Activated gamma-delta T cell treated with anti-CD3 and anti-CD28 coated beads, Interleukin-2, amount 50 U/mL, for 16 hours (primary cell): ENCODE results near the gene CD226.
"Not testable (repeated sequence)": the region's sequence is repeated elsewhere in the genome, so short reads cannot be mapped to it uniquely, and the experiment has no call there.

Experiments
- DNase-seq: peaks from one replicate; pipeline ENCODE4 v3.0.0-alpha.2; 2020; ENCODE audit warnings: low read depth

Gene CD226

GRCh38 chr18:69947361-69948133 is at the start of gene CD226:
CD226 (minus strand) TSS chr18:69947873; CDS start chr18:69947406, 467 bp downstream.
- DNase-seq = no peak

GRCh38 chr18:69996951-69997798 is 49.5 kb upstream of the CD226 start:
- DNase-seq = no peak

GRCh38 chr18:69996417-69996816 is 48.7 kb upstream of the CD226 start:
- DNase-seq = no peak

GRCh38 chr18:69995774-69996173 is 48.1 kb upstream of the CD226 start:
- DNase-seq = no peak

GRCh38 chr18:69992776-69993175 is 45.1 kb upstream of the CD226 start:
- DNase-seq = no peak

- DNase-seq = no peak
These were observed 40.2 kb upstream of the CD226 start for GRCh38 chr18:69987870-69988269.

- no peak for DNase-seq
These were observed 37.6 kb upstream of the CD226 start for GRCh38 chr18:69985239-69985638.

- no peak for DNase-seq
These were observed 34.7 kb upstream of the CD226 start for GRCh38 chr18:69982417-69982816.

- DNase-seq = no peak
These were observed 34.3 kb upstream of the CD226 start for GRCh38 chr18:69981948-69982347.

GRCh38 chr18:69980982-69981804 is 33.5 kb upstream of the CD226 start:
- DNase-seq = no peak

- no peak for DNase-seq
These were observed 32.8 kb upstream of the CD226 start for GRCh38 chr18:69980509-69980908.

- no peak for DNase-seq
These were observed 31.4 kb upstream of the CD226 start for GRCh38 chr18:69978732-69979715.

- not testable (repeated sequence) for DNase-seq
These were observed 27.6 kb upstream of the CD226 start for GRCh38 chr18:69975294-69975693.

- no peak for DNase-seq
These were observed 26.7 kb upstream of the CD226 start for GRCh38 chr18:69974365-69974764.

- DNase-seq = no peak
These were observed 21.8 kb upstream of the CD226 start for GRCh38 chr18:69969491-69969890.

- DNase-seq = no peak
These were observed 20.4 kb upstream of the CD226 start for GRCh38 chr18:69968039-69968438.

- no peak for DNase-seq
These were observed 15.5 kb upstream of the CD226 start for GRCh38 chr18:69963196-69963595.

GRCh38 chr18:69961718-69962117 is 14.0 kb upstream of the CD226 start:
- no peak for DNase-seq

- no peak for DNase-seq
These were observed 10.7 kb upstream of the CD226 start for GRCh38 chr18:69958422-69958821.

- no peak for DNase-seq
These were observed 10.1 kb upstream of the CD226 start for GRCh38 chr18:69957747-69958146.
